ENCODE data around the gene NRIP1.
"Not testable (repeated sequence)": the region's sequence is repeated elsewhere in the genome, so short reads cannot be mapped to it uniquely, and the experiment has no call there.

The NRIP1 gene

GRCh38 chr21:14975136-14975919, 89.5 kb downstream of the NRIP1 start:
- DNase-seq (ENCODE audit: low read depth, low spot score), result no peak

- no peak for DNase-seq (ENCODE audit: low read depth, low spot score)
Measured at GRCh38 chr21:14972678-14973077, 92.1 kb downstream of the NRIP1 start.

GRCh38 chr21:14968821-14969220, 96.0 kb downstream of the NRIP1 start:
- DNase-seq (ENCODE audit: low read depth, low spot score), result no peak

- no peak for DNase-seq (ENCODE audit: low read depth, low spot score)
Measured at GRCh38 chr21:14968029-14968428, 96.8 kb downstream of the NRIP1 start.

- no peak for DNase-seq (ENCODE audit: low read depth, low spot score)
Measured at GRCh38 chr21:14964621-14965020, 100.2 kb downstream of the NRIP1 start.

GRCh38 chr21:14962217-14962616, 102.6 kb downstream of the NRIP1 start:
- no peak for DNase-seq (ENCODE audit: low read depth, low spot score)

GRCh38 chr21:14961502-14961901, 103.3 kb downstream of the NRIP1 start:
- no peak for DNase-seq (ENCODE audit: low read depth, low spot score)

GRCh38 chr21:14959343-14959742, 105.5 kb downstream of the NRIP1 start:
- DNase-seq (ENCODE audit: low read depth, low spot score), result no peak

- no peak for DNase-seq (ENCODE audit: low read depth, low spot score)
Measured at GRCh38 chr21:14957836-14958235, 107.0 kb downstream of the NRIP1 start.

GRCh38 chr21:14956807-14957206, 108.0 kb downstream of the NRIP1 start:
- no peak for DNase-seq (ENCODE audit: low read depth, low spot score)

- DNase-seq (ENCODE audit: low read depth, low spot score), result no peak
Measured at GRCh38 chr21:14955936-14956520, 108.8 kb downstream of the NRIP1 start.

GRCh38 chr21:14952916-14953315, 111.9 kb downstream of the NRIP1 start:
- no peak for DNase-seq (ENCODE audit: low read depth, low spot score)

- DNase-seq (ENCODE audit: low read depth, low spot score), result no peak
Measured at GRCh38 chr21:14949603-14950002, 115.2 kb downstream of the NRIP1 start.

GRCh38 chr21:14947613-14948160, 117.1 kb downstream of the NRIP1 start:
- DNase-seq (ENCODE audit: low read depth, low spot score), result no peak

GRCh38 chr21:14945176-14945575, 119.6 kb downstream of the NRIP1 start:
- DNase-seq (ENCODE audit: low read depth, low spot score), result no peak

GRCh38 chr21:14943616-14944015, 121.2 kb downstream of the NRIP1 start:
- DNase-seq (ENCODE audit: low read depth, low spot score), result no peak

GRCh38 chr21:14942801-14943490, 121.9 kb downstream of the NRIP1 start:
- DNase-seq (ENCODE audit: low read depth, low spot score), result no peak

GRCh38 chr21:14927324-14927723, 137.5 kb downstream of the NRIP1 start:
- not testable (repeated sequence) for DNase-seq (ENCODE audit: low read depth, low spot score)

GRCh38 chr21:14926186-14926585, 138.6 kb downstream of the NRIP1 start:
- DNase-seq (ENCODE audit: low read depth, low spot score), result no peak

GRCh38 chr21:14923468-14923867, 141.3 kb downstream of the NRIP1 start:
- DNase-seq (ENCODE audit: low read depth, low spot score), result no peak

GRCh38 chr21:14922980-14923379, 141.8 kb downstream of the NRIP1 start:
- DNase-seq (ENCODE audit: low read depth, low spot score), result no peak

- DNase-seq (ENCODE audit: low read depth, low spot score), result no peak
Measured at GRCh38 chr21:14918527-14918926, 146.3 kb downstream of the NRIP1 start.
